RWPE1 (cell line): ENCODE data around the gene SNPH.
A peak's percentile ranks its signal among the peaks of the same experiment; 100 is the strongest.

ENCODE experiments used
- CTCF ChIA-PET: fragments of 350-600 bp; sonication (Branson Sonifier 250); formaldehyde crosslinking; extraction: SDS; loops from one replicate; lab custom pipeline; 2021; lab: Yijun Ruan, JAX
- POLR2A ChIA-PET: fragments of 400-600 bp; formaldehyde crosslinking; extraction: SDS; loops from one replicate; lab custom pipeline; 2020; ENCODE audit warnings: antibody characterized with exemption; ENCODE audit not compliant: low non-redundant PET; lab: Yijun Ruan, JAX
- DNase-seq: peaks from one replicate; pipeline ENCODE4 v3.0.0; 2012; ENCODE audit warnings: low spot score
- H3K27ac ChIP-seq: fragments of 450-650 bp; 2 replicates; pipeline ENCODE4 v1.5.1; 2017
- CTCF ChIP-seq: fragments of 450-650 bp; conservative IDR thresholded peaks from 2 replicates; pipeline ENCODE4 v1.5.1; 2017; ENCODE audit warnings: low read depth, mild to moderate bottlenecking

Gene SNPH

GRCh38 chr20:1313236-1313964 is 47.3 kb downstream of the SNPH start:
- no peak overlapping the region for H3K27ac ChIP-seq

GRCh38 chr20:1315804-1316203 is 49.7 kb downstream of the SNPH start:
- POLR2A ChIA-PET = interaction anchor here (0.6 kb wide), 1 partner anchor 118 kb away, joined by 5 read pairs; no protein-coding TSS in a partner anchor
- no peak for DNase-seq
- no peak for TF ChIP-seq CTCF
- H3K27ac ChIP-seq = no peak overlapping the region
- CTCF ChIA-PET = interaction anchor here (0.8 to 1.3 kb wide), 3 partner anchors 12 to 122 kb away, joined by 3 to 5 read pairs (median 3); no protein-coding TSS in a partner anchor

More at GRCh38 chr20:1313236-1313964, 47.3 kb downstream of the SNPH start:
- ChIA-PET CTCF (interaction anchor here (0.6 to 1.6 kb wide), 6 partner anchors 9 to 358 kb away, joined by 3 to 5 read pairs (median 3); no protein-coding TSS in a partner anchor), POLR2A (no interaction called here)
- peak; percentile 85 for DNase-seq
- TF ChIP-seq CTCF = peak; percentile 98

- CTCF ChIA-PET = no interaction called here
- no peak overlapping the region for H3K27ac ChIP-seq
- POLR2A ChIA-PET = no interaction called here
- DNase-seq = no peak
- TF ChIP-seq CTCF = no peak
Observed at GRCh38 chr20:1317545-1318255, 51.6 kb downstream of the SNPH start.

- DNase-seq = no peak
- no peak overlapping the region for H3K27ac ChIP-seq
- CTCF ChIA-PET = interaction anchor here (0.6 kb wide), 2 partner anchors 156 to 185 kb away, joined by 3 read pairs; no protein-coding TSS in a partner anchor
- no peak for TF ChIP-seq CTCF
- POLR2A ChIA-PET = no interaction called here
Observed at GRCh38 chr20:1319051-1319450, 53.0 kb downstream of the SNPH start.

GRCh38 chr20:1319462-1319861 is 53.4 kb downstream of the SNPH start:
- ChIA-PET CTCF (interaction anchor here (0.6 kb wide), 1 partner anchor 184 kb away, joined by 3 read pairs; no protein-coding TSS in a partner anchor), POLR2A (no interaction called here)
- no peak for TF ChIP-seq CTCF
- no peak for DNase-seq
- H3K27ac ChIP-seq = no peak overlapping the region

GRCh38 chr20:1320016-1320415 is 53.9 kb downstream of the SNPH start:
- DNase-seq = no peak
- POLR2A ChIA-PET = no interaction called here
- H3K27ac ChIP-seq = no peak overlapping the region

More at GRCh38 chr20:1320016-1320415, 53.9 kb downstream of the SNPH start:
- CTCF ChIA-PET = interaction anchor here (0.6 kb wide), 1 partner anchor 184 kb away, joined by 3 read pairs; no protein-coding TSS in a partner anchor
- TF ChIP-seq CTCF = no peak
